NCI-H510A treated with DMSO at 0.1 percent for 48 hours (cell line): Measurements from ENCODE around the gene UGT1A1.

Source experiments
- DNase-seq: peaks from one replicate; lab custom pipeline; 2025; lab: John Stamatoyannopoulos, UW

Gene UGT1A1

DNA sequence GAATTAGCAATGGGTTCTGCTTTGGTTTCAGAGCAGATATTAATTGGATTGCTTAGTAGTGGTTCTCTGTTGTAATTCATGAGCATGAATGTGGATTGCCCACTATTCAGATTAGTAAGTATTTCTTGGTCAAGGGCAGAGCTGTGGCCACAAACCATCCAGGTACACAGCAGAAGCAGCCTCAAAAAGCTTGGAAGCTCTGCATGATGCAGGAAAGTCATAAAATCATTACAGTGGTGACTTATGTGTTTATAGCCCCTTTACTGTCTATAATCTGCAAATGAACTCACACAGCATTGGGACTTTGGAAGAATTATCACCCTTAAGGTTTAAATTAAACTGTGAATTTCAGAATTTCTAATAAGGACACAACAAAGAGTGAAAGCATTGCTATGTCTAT is 1.9 kb upstream of the UGT1A1 start:
- DNase-seq: no peak

- no peak for DNase-seq
Measured at GRCh38 chr2:233758849-233759248, 1.2 kb upstream of the UGT1A1 start.

GRCh38 chr2:233761040-233761769 is 1.1 kb downstream of the UGT1A1 start:
- no peak for DNase-seq

GRCh38 chr2:233764264-233764663 is 4.2 kb downstream of the UGT1A1 start:
- no peak for DNase-seq

GRCh38 chr2:233764761-233765160 is 4.7 kb downstream of the UGT1A1 start:
- no peak for DNase-seq

DNA sequence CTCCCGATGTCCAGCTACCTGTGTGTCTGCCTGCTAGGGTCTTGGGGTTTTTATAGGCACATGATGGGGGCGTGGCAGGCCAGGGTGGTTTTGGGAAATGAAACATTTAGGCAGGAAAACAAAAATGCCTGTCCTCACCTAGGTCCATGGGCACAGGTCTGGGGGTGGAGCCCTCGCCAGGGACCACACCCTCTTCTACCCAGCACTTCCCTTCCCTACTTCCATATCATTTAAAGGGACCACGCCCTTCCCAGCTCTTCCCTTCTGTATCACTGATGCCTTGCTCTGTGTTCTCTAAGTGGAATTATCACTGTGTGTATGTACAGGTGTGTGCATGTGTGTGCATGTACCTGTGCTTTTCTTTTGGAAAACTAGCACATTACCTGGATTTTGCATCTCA is 6.3 kb downstream of the UGT1A1 start:
- DNase-seq: no peak

DNA sequence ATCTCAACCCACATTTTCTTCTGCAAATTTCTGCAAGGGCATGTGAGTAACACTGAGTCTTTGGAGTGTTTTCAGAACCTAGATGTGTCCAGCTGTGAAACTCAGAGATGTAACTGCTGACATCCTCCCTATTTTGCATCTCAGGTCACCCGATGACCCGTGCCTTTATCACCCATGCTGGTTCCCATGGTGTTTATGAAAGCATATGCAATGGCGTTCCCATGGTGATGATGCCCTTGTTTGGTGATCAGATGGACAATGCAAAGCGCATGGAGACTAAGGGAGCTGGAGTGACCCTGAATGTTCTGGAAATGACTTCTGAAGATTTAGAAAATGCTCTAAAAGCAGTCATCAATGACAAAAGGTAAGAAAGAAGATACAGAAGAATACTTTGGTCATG is 8.0 kb downstream of the UGT1A1 start:
- no peak for DNase-seq

- no peak for DNase-seq
Measured at GRCh38 chr2:233769260-233769659, 9.2 kb downstream of the UGT1A1 start.

DNA sequence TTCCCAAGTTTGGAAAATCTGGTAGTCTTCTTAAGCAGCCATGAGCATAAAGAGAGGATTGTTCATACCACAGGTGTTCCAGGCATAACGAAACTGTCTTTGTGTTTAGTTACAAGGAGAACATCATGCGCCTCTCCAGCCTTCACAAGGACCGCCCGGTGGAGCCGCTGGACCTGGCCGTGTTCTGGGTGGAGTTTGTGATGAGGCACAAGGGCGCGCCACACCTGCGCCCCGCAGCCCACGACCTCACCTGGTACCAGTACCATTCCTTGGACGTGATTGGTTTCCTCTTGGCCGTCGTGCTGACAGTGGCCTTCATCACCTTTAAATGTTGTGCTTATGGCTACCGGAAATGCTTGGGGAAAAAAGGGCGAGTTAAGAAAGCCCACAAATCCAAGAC is 12.1 kb downstream of the UGT1A1 start:
- no peak for DNase-seq

- no peak for DNase-seq
Measured at GRCh38 chr2:233772583-233772982, 12.5 kb downstream of the UGT1A1 start.

GRCh38 chr2:233773854-233774253 is 13.8 kb downstream of the UGT1A1 start:
- no peak for DNase-seq

DNA sequence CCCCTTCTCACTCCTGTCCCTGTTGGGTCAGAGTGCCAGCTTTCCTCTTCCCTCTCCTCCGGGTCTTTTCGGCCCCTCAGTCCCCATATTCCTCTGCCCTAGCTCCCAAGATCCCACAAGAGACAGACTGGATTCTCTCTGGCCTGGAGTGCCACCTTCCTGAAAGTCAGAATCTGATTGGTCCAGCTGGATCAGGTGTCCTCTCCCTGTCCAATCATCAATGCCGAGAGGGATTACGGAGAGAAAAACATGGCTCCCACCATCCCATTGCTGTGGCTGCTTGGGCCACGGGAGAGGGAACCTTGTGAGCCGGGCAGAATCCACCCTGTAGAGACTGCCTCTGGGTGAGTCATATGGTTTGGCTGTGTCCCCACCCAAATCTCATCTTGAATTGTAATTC is 15.3 kb downstream of the UGT1A1 start:
- DNase-seq: no peak

GRCh38 chr2:233778030-233778429 is 18.0 kb downstream of the UGT1A1 start, which contains the start of gene MROH2A:
MROH2A (plus strand) TSS chr2:233778330; CDS start chr2:233779359, 1,029 bp downstream.
- DNase-seq: no peak

DNA sequence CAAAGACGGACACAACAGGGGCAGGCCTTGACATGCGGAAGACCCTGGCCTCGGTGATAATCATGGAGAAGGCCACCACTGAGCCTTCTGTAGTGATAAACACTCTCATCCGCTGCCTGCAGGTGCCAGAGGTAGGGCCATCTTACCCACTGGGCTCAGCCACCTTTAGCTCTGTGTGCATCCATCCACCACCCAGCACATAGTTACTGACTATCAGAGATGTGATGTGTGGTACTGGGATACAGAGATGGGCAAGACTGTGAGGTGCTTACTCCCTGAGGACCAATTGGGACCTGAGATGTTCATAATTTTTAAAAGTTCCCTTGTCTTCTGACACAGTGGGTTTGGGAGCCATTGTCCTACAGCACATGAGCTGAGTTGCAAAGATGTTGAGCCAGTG is 19.7 kb downstream of the UGT1A1 start:
- no peak for DNase-seq

GRCh38 chr2:233780771-233781170 is 20.7 kb downstream of the UGT1A1 start:
- DNase-seq: no peak

GRCh38 chr2:233789554-233789953 is 29.5 kb downstream of the UGT1A1 start:
- DNase-seq: no peak

GRCh38 chr2:233791151-233791882 is 31.2 kb downstream of the UGT1A1 start:
- no peak for DNase-seq

GRCh38 chr2:233791883-233792329 is 31.8 kb downstream of the UGT1A1 start:
- DNase-seq: no peak

GRCh38 chr2:233792720-233793119 is 32.6 kb downstream of the UGT1A1 start:
- no peak for DNase-seq

- no peak for DNase-seq
Measured at GRCh38 chr2:233793465-233794127, 33.5 kb downstream of the UGT1A1 start.

GRCh38 chr2:233794128-233794658 is 34.1 kb downstream of the UGT1A1 start:
- no peak for DNase-seq

DNA sequence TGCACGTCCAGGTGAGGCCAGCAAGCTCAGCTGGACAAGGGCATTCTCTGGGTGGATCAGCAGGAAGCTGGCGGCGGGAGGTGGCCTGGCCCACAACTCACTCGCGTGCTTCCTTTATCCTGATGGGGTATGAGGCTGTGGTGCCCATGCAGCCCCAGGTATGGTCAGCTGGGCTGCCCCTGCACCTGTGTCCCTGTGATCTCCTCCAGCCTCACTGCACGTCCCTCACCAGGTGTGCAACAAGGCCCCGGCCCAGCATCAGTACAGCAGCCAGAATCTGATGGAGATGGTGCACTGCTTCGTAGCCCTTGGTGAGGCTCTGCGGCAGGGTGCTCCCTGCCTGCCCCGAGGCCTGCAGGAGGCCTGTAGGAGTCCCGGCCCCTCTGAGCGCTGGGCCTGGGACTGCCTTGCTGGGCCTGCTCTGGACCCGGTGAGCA is 35.7 kb downstream of the UGT1A1 start:
- DNase-seq: no peak

DNA sequence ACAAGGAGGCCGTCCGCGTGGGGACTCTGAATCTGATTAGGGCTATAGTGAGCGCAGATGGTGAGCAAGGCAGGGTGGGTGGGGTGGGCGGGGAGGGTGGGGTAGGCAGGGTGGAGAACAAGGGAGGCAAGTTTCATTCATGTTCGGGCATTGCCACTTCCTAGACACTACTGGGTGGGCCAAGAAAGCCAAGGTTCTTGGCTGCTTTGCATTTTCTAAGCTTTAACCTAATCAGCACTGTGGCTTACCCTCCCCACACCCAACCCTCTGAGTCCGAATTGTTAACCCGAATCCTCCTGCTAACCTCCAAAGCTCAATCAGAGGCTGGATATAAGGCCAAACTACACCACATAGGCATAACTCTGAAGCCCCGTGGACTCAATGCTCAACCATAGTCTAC is 36.2 kb downstream of the UGT1A1 start:
- DNase-seq: no peak
